Measurements from ENCODE around the gene ALKBH1.
A peak's percentile ranks its signal among the peaks of the same experiment; 100 is the strongest.

Gene ALKBH1

GRCh38 chr14:77717608-77718305, 9.9 kb upstream of the ALKBH1 start:
- H3K4me1 ChIP-seq (ENCODE audit: control insufficient read depth in 1 of 2, insufficient read depth in 2 of 2, low read length in 2 of 2) = no peaks in the 10 kb centered on the region
- no peak overlapping the region for H3K27ac ChIP-seq (ENCODE audit: low read length)
- no peaks in the 10 kb centered on the region for H3K27me3 ChIP-seq (ENCODE audit: low read depth, low read length)
- no peaks in the 10 kb centered on the region for H3K9me3 ChIP-seq (ENCODE audit: control insufficient read depth in 1 of 2, low read length in 2 of 2)
- peaks cover 48 to 81% of the 10 kb centered on the region in 2 donors for H3K36me3 ChIP-seq (ENCODE audit: control insufficient read depth in 1 of 2, insufficient read depth in 2 of 2, low read length in 2 of 2)
- H3K4me3 ChIP-seq (ENCODE audit: low read depth in 1 of 2, low read length in 2 of 2) = no peak overlapping the region

- H3K4me1 ChIP-seq (ENCODE audit: control insufficient read depth in 1 of 2, insufficient read depth in 2 of 2, low read length in 2 of 2) = peaks cover 0 to 2% of the 10 kb centered on the region in 2 donors
- H3K4me3 ChIP-seq (ENCODE audit: low read depth in 1 of 2, low read length in 2 of 2) = no peak overlapping the region
- H3K27me3 ChIP-seq (ENCODE audit: low read depth, low read length) = no peaks in the 10 kb centered on the region
- H3K36me3 ChIP-seq (ENCODE audit: control insufficient read depth in 1 of 2, insufficient read depth in 2 of 2, low read length in 2 of 2) = peaks cover 35 to 73% of the 10 kb centered on the region in 2 donors
- no peaks in the 10 kb centered on the region for H3K9me3 ChIP-seq (ENCODE audit: control insufficient read depth in 1 of 2, low read length in 2 of 2)
- H3K27ac ChIP-seq (ENCODE audit: low read length) = no peak overlapping the region
These were observed 7.1 kb upstream of the ALKBH1 start for GRCh38 chr14:77714926-77715325.

- no peak overlapping the region for H3K27ac ChIP-seq (ENCODE audit: low read length)
- no peaks in the 10 kb centered on the region for H3K27me3 ChIP-seq (ENCODE audit: low read depth, low read length)
- no peak overlapping the region for H3K4me3 ChIP-seq (ENCODE audit: low read depth in 1 of 2, low read length in 2 of 2)
- H3K9me3 ChIP-seq (ENCODE audit: control insufficient read depth in 1 of 2, low read length in 2 of 2) = no peaks in the 10 kb centered on the region
- H3K4me1 ChIP-seq (ENCODE audit: control insufficient read depth in 1 of 2, insufficient read depth in 2 of 2, low read length in 2 of 2) = peaks cover 17 to 34% of the 10 kb centered on the region in 2 donors
- peaks cover 16 to 32% of the 10 kb centered on the region in 2 donors for H3K36me3 ChIP-seq (ENCODE audit: control insufficient read depth in 1 of 2, insufficient read depth in 2 of 2, low read length in 2 of 2)
These were observed 2.5 kb upstream of the ALKBH1 start for GRCh38 chr14:77710364-77710763.

GRCh38 chr14:77709412-77709811, 1.6 kb upstream of the ALKBH1 start:
- Histone ChIP-seq H3K27me3 (ENCODE audit: low read depth, low read length) (no peaks in the 10 kb centered on the region), H3K4me1 (ENCODE audit: control insufficient read depth in 1 of 2, insufficient read depth in 2 of 2, low read length in 2 of 2) (peaks cover 17 to 34% of the 10 kb centered on the region in 2 donors), H3K36me3 (ENCODE audit: control insufficient read depth in 1 of 2, insufficient read depth in 2 of 2, low read length in 2 of 2) (peaks cover 13 to 26% of the 10 kb centered on the region in 2 donors), H3K9me3 (ENCODE audit: control insufficient read depth in 1 of 2, low read length in 2 of 2) (no peaks in the 10 kb centered on the region), H3K27ac (ENCODE audit: low read length) (no peak overlapping the region), H3K4me3 (ENCODE audit: low read depth in 1 of 2, low read length in 2 of 2) (peak overlapping the region; percentile 81 to 100)

GRCh38 chr14:77708749-77709148, 926 bp upstream of the ALKBH1 start:
- H3K27ac ChIP-seq (ENCODE audit: low read length) = peak overlapping the region; percentile 57
- H3K4me1 ChIP-seq (ENCODE audit: control insufficient read depth in 1 of 2, insufficient read depth in 2 of 2, low read length in 2 of 2) = peaks cover 17 to 34% of the 10 kb centered on the region in 2 donors
- peaks cover 19 to 31% of the 10 kb centered on the region in 2 donors for H3K36me3 ChIP-seq (ENCODE audit: control insufficient read depth in 1 of 2, insufficient read depth in 2 of 2, low read length in 2 of 2)

GRCh38 chr14:77707355-77707723, 484 bp downstream of the ALKBH1 start:
- peaks cover 16 to 38% of the 10 kb centered on the region in 2 donors for H3K36me3 ChIP-seq (ENCODE audit: control insufficient read depth in 1 of 2, insufficient read depth in 2 of 2, low read length in 2 of 2)
- peaks cover 17 to 34% of the 10 kb centered on the region in 2 donors for H3K4me1 ChIP-seq (ENCODE audit: control insufficient read depth in 1 of 2, insufficient read depth in 2 of 2, low read length in 2 of 2)
- no peaks in the 10 kb centered on the region for H3K27me3 ChIP-seq (ENCODE audit: low read depth, low read length)
- H3K9me3 ChIP-seq (ENCODE audit: control insufficient read depth in 1 of 2, low read length in 2 of 2) = no peaks in the 10 kb centered on the region
- H3K27ac ChIP-seq (ENCODE audit: low read length) = peak overlapping the region; percentile 79
- peak overlapping the region; percentile 81 to 100 for H3K4me3 ChIP-seq (ENCODE audit: low read depth in 1 of 2, low read length in 2 of 2)

More at GRCh38 chr14:77708749-77709148, 926 bp upstream of the ALKBH1 start:
- peak overlapping the region; percentile 81 to 100 for H3K4me3 ChIP-seq (ENCODE audit: low read depth in 1 of 2, low read length in 2 of 2)
- H3K9me3 ChIP-seq (ENCODE audit: control insufficient read depth in 1 of 2, low read length in 2 of 2) = no peaks in the 10 kb centered on the region
- no peaks in the 10 kb centered on the region for H3K27me3 ChIP-seq (ENCODE audit: low read depth, low read length)

- H3K36me3 ChIP-seq (ENCODE audit: control insufficient read depth in 1 of 2, insufficient read depth in 2 of 2, low read length in 2 of 2) = peaks cover 38 to 48% of the 10 kb centered on the region in 2 donors
- no peaks in the 10 kb centered on the region for H3K27me3 ChIP-seq (ENCODE audit: low read depth, low read length)
- no peak overlapping the region for H3K4me3 ChIP-seq (ENCODE audit: low read depth in 1 of 2, low read length in 2 of 2)
- H3K27ac ChIP-seq (ENCODE audit: low read length) = no peak overlapping the region
- no peaks in the 10 kb centered on the region for H3K9me3 ChIP-seq (ENCODE audit: control insufficient read depth in 1 of 2, low read length in 2 of 2)
- no peaks in the 10 kb centered on the region for H3K4me1 ChIP-seq (ENCODE audit: control insufficient read depth in 1 of 2, insufficient read depth in 2 of 2, low read length in 2 of 2)
These were observed 16.6 kb downstream of the ALKBH1 start for GRCh38 chr14:77691259-77691658.

GRCh38 chr14:77682158-77682553, 25.7 kb downstream of the ALKBH1 start:
- H3K27ac ChIP-seq (ENCODE audit: low read length) = peak overlapping the region; percentile 7
- no peak overlapping the region for H3K4me3 ChIP-seq (ENCODE audit: low read depth in 1 of 2, low read length in 2 of 2)
- peaks cover 13 to 25% of the 10 kb centered on the region in 2 donors for H3K36me3 ChIP-seq (ENCODE audit: control insufficient read depth in 1 of 2, insufficient read depth in 2 of 2, low read length in 2 of 2)
- H3K9me3 ChIP-seq (ENCODE audit: control insufficient read depth in 1 of 2, low read length in 2 of 2) = no peaks in the 10 kb centered on the region
- H3K27me3 ChIP-seq (ENCODE audit: low read depth, low read length) = no peaks in the 10 kb centered on the region
- peaks cover 0 to 13% of the 10 kb centered on the region in 2 donors for H3K4me1 ChIP-seq (ENCODE audit: control insufficient read depth in 1 of 2, insufficient read depth in 2 of 2, low read length in 2 of 2)

GRCh38 chr14:77681196-77682157, 26.3 kb downstream of the ALKBH1 start:
- Histone ChIP-seq H3K36me3 (ENCODE audit: control insufficient read depth in 1 of 2, insufficient read depth in 2 of 2, low read length in 2 of 2) (peaks cover 11 to 22% of the 10 kb centered on the region in 2 donors), H3K4me1 (ENCODE audit: control insufficient read depth in 1 of 2, insufficient read depth in 2 of 2, low read length in 2 of 2) (peaks cover 0 to 13% of the 10 kb centered on the region in 2 donors), H3K9me3 (ENCODE audit: control insufficient read depth in 1 of 2, low read length in 2 of 2) (no peaks in the 10 kb centered on the region), H3K4me3 (ENCODE audit: low read depth in 1 of 2, low read length in 2 of 2) (no peak overlapping the region), H3K27me3 (ENCODE audit: low read depth, low read length) (no peaks in the 10 kb centered on the region), H3K27ac (ENCODE audit: low read length) (peak overlapping the region; percentile 7)

- H3K27me3 ChIP-seq (ENCODE audit: low read depth, low read length) = no peaks in the 10 kb centered on the region
- no peaks in the 10 kb centered on the region for H3K9me3 ChIP-seq (ENCODE audit: control insufficient read depth in 1 of 2, low read length in 2 of 2)
- H3K4me3 ChIP-seq (ENCODE audit: low read depth in 1 of 2, low read length in 2 of 2) = no peak overlapping the region
- H3K36me3 ChIP-seq (ENCODE audit: control insufficient read depth in 1 of 2, insufficient read depth in 2 of 2, low read length in 2 of 2) = peaks cover 29 to 35% of the 10 kb centered on the region in 2 donors
- no peak overlapping the region for H3K27ac ChIP-seq (ENCODE audit: low read length)
- no peaks in the 10 kb centered on the region for H3K4me1 ChIP-seq (ENCODE audit: control insufficient read depth in 1 of 2, insufficient read depth in 2 of 2, low read length in 2 of 2)
These were observed 32.9 kb downstream of the ALKBH1 start for GRCh38 chr14:77674931-77675330.

- Histone ChIP-seq H3K27ac (ENCODE audit: low read length) (no peak overlapping the region), H3K4me1 (ENCODE audit: control insufficient read depth in 1 of 2, insufficient read depth in 2 of 2, low read length in 2 of 2) (no peaks in the 10 kb centered on the region), H3K9me3 (ENCODE audit: control insufficient read depth in 1 of 2, low read length in 2 of 2) (no peaks in the 10 kb centered on the region), H3K4me3 (ENCODE audit: low read depth in 1 of 2, low read length in 2 of 2) (no peak overlapping the region), H3K36me3 (ENCODE audit: control insufficient read depth in 1 of 2, insufficient read depth in 2 of 2, low read length in 2 of 2) (peaks cover 24% of the 10 kb centered on the region in 2 donors), H3K27me3 (ENCODE audit: low read depth, low read length) (no peaks in the 10 kb centered on the region)
These were observed 34.6 kb downstream of the ALKBH1 start for GRCh38 chr14:77673193-77673592.

Measured in muscle layer of duodenum (tissue), 2 donors.